Gastrocnemius medialis (tissue), 4 donors: ENCODE data around the gene SEMA6C. TPM values are rescaled to one million over a fixed set of nuclear protein-coding genes. Genes with fewer than 3 reads are reported as not detected.
A peak's percentile ranks its signal among the peaks of the same experiment; 100 is the strongest.

ENCODE experiments used
- ATAC-seq, 2 donors: fragments of 150-250 bp; one replicate each; pipeline ENCODE4 v1.9.1; 2016
- DNase-seq, 2 donors: peaks; one replicate each; pipeline ENCODE4 v3.0.0-alpha.2; 2019
- H3K27ac ChIP-seq, 4 donors: fragments of 200-600 bp; sonication (generic); 1 replicate in 1 of 4; 2 replicates in 3 of 4; pipeline ENCODE4 v1.5.1; 2016 to 2018; ENCODE audit warnings: mild to moderate bottlenecking in 2 of 4, moderate library complexity in 1 of 4
- H3K27me3 ChIP-seq, 3 donors: fragments of 200-600 bp; sonication (generic) in 2 of 3; 1 replicate in 1 of 3; 2 replicates in 2 of 3; pipeline versions ENCODE4 v1.5.1 to v1.6.0; 2016 to 2019; ENCODE audit warnings: mild to moderate bottlenecking in 1 of 3, moderate library complexity in 1 of 3
- H3K36me3 ChIP-seq, 2 donors: fragments of 200-600 bp; sonication (generic) in 1 of 2; one replicate each; pipeline ENCODE4 v1.5.1; 2017 to 2018
- H3K4me1 ChIP-seq, 2 donors: fragments of 200-600 bp; sonication (generic) in 1 of 2; one replicate each; pipeline ENCODE4 v1.5.1; 2016 to 2017; ENCODE audit warnings: mild to moderate bottlenecking in 2 of 2
- H3K4me3 ChIP-seq, 4 donors: fragments of 200-600 bp; sonication (generic) in 3 of 4; 1 replicate in 1 of 4; 2 replicates in 3 of 4; pipeline ENCODE4 v1.5.1; 2016 to 2019; ENCODE audit warnings: mild to moderate bottlenecking in 2 of 4
- H3K9me3 ChIP-seq, 3 donors: fragments of 200-600 bp; sonication (generic) in 2 of 3; 1 replicate in 1 of 3; 2 replicates in 2 of 3; pipeline ENCODE4 v1.5.1; 2016 to 2019
- CTCF ChIP-seq, 5 experiments: fragments of 450-650 bp in 3 of 5; fragments of 200-600 bp in 2 of 5; sonication (generic) in 2 of 5; IDR thresholded peaks in 4 of 5; conservative IDR thresholded peaks in 1 of 5; 1 replicate in 4 of 5; 2 replicates in 1 of 5; pipeline ENCODE4 v1.5.1; 2016 to 2019; ENCODE audit warnings: antibody characterized with exemption in 5 of 5, mild to moderate bottlenecking in 3 of 5, moderate library complexity in 3 of 5
- POLR2A ChIP-seq, 2 donors: fragments of 450-650 bp; IDR thresholded peaks; one replicate each; pipeline ENCODE4 v1.6.1; 2017; ENCODE audit warnings: antibody characterized with exemption in 2 of 2, mild to moderate bottlenecking in 2 of 2, moderate library complexity in 2 of 2
- in situ Hi-C, 4 donors: fragments of 200-750 bp; cut with MboI; loops; one replicate each; pipeline versions ENCODE4 v1.15.0 to v1.8.0; 2017; ENCODE audit warnings: low sequenced_read_pairs in 4 of 4
- intact Hi-C: fragments of 100-400 bp; cut with DNase I; formaldehyde crosslinking; loops from one replicate; pipeline ENCODE4 v1.15.1; 2023; ENCODE audit warnings: low total_unique reads
- total RNA-seq, 4 donors: library from RNA; depleted of rRNA; stranded (reverse); fragments of >200 nt; gene quantifications; one replicate each; pipeline versions ENCODE4 v1.1.0 to v1.2.3, GENCODE V29; 2016

SEMA6C gene
- total RNA-seq, 4 donors from 2014 or later: 51.5 to 121 (median 108) TPM

- no peak for TF ChIP-seq CTCF (IDR thresholded peaks at IDR 0.05 in 4 of 5, conservative IDR thresholded peaks at IDR 0.05 in 1 of 5)
- TF ChIP-seq POLR2A (IDR thresholded peaks at IDR 0.05): no peak
- peaks cover 0 to 15% of the 10 kb centered on the region in 2 donors for H3K36me3 ChIP-seq
- DNase-seq (peak in 1 of 2 donors; percentile 11), ATAC-seq (no peak)
- H3K4me1 ChIP-seq: peaks cover 62 to 65% of the 10 kb centered on the region in 2 donors
- no peaks in the 10 kb centered on the region for H3K9me3 ChIP-seq
- intact Hi-C loops: no loop called here
- in situ Hi-C loops: no loop called here
- H3K4me3 ChIP-seq: peak overlapping the region in 2 of 4 donors; percentile 84 to 97
- no peaks in the 10 kb centered on the region for H3K27me3 ChIP-seq
- peak overlapping the region; percentile 91 to 99 (median 91) for H3K27ac ChIP-seq
Measured at GRCh38 chr1:151167116-151167515, 20.7 kb upstream of the SEMA6C start.

- Histone ChIP-seq H3K4me3 (peak overlapping the region; percentile 82 to 97 (median 84)), H3K9me3 (no peaks in the 10 kb centered on the region), H3K4me1 (peaks cover 56 to 59% of the 10 kb centered on the region in 2 donors), H3K36me3 (peaks cover 0 to 19% of the 10 kb centered on the region in 2 donors), H3K27ac (peak overlapping the region; percentile 91 to 99 (median 91)), H3K27me3 (no peaks in the 10 kb centered on the region)
- in situ Hi-C loops: no loop called here
- no peak for TF ChIP-seq POLR2A (IDR thresholded peaks at IDR 0.05)
- TF ChIP-seq CTCF (IDR thresholded peaks at IDR 0.05 in 4 of 5, conservative IDR thresholded peaks at IDR 0.05 in 1 of 5): no peak
- intact Hi-C loops: loop anchor here (1.0 kb wide), 1 partner anchor 24 kb away; the partner anchor contains the start of gene VPS72
- ATAC-seq (peak in 1 of 2 donors; percentile 1), DNase-seq (peak in 1 of 2 donors; percentile 25)
Measured at GRCh38 chr1:151166505-151166956, 20.1 kb upstream of the SEMA6C start.

- Histone ChIP-seq H3K4me3 (peak within 1 kb of the TSS; percentile 82 to 97 (median 84)), H3K9me3 (no peaks in the 10 kb centered on the region), H3K27me3 (no peaks in the 10 kb centered on the region), H3K27ac (peak within 1 kb of the TSS; percentile 91 to 99 (median 91)), H3K36me3 (peaks cover 0 to 18% of the 10 kb centered on the region in 2 donors), H3K4me1 (peaks cover 50 to 54% of the 10 kb centered on the region in 2 donors)
- intact Hi-C loops (loop anchor here (1.0 to 2.0 kb wide), 3 partner anchors 20 to 95 kb away; partner anchors contain the start of genes GABPB2, SEMA6C and VPS72), in situ Hi-C loops (no loop called here)
- TF ChIP-seq CTCF (IDR thresholded peaks at IDR 0.05 in 4 of 5, conservative IDR thresholded peaks at IDR 0.05 in 1 of 5) (peak in 3 of 5 experiments; percentile 11 to 69 (median 51)), POLR2A (IDR thresholded peaks at IDR 0.05) (peak; percentile 43 to 63)
- DNase-seq (peak; percentile 97 to 98), ATAC-seq (peak; percentile 81 to 85)
Measured at GRCh38 chr1:151165738-151166504, 19.5 kb upstream of the SEMA6C start, which contains the start of the genes LYSMD1 and SCNM1. TSS of gene LYSMD1 (minus strand) at chr1:151165902. CDS start at chr1:151165258, 644 bp downstream. TSS of gene SCNM1 (plus strand) at chr1:151166144. CDS start at chr1:151166153, 9 bp downstream.

GRCh38 chr1:151165281-151165737 lies 18.9 kb upstream of the SEMA6C start:
- peaks cover 48 to 54% of the 10 kb centered on the region in 2 donors for H3K4me1 ChIP-seq
- peak overlapping the region; percentile 91 to 99 (median 91) for H3K27ac ChIP-seq
- in situ Hi-C loops: no loop called here
- peak overlapping the region; percentile 82 to 97 (median 84) for H3K4me3 ChIP-seq
- ATAC-seq (peak; percentile 5 to 28), DNase-seq (peak; percentile 45 to 51)
- TF ChIP-seq CTCF (IDR thresholded peaks at IDR 0.05 in 4 of 5, conservative IDR thresholded peaks at IDR 0.05 in 1 of 5) (no peak), POLR2A (IDR thresholded peaks at IDR 0.05) (no peak)
- intact Hi-C loops: loop anchor here (1.0 to 2.0 kb wide), 2 partner anchors 19 to 95 kb away; partner anchors contain the start of genes GABPB2 and SEMA6C
- H3K27me3 ChIP-seq: no peaks in the 10 kb centered on the region
- H3K36me3 ChIP-seq: peaks cover 0 to 17% of the 10 kb centered on the region in 2 donors
- H3K9me3 ChIP-seq: no peaks in the 10 kb centered on the region
